ENCODE data around the gene RALGPS2.

Gene RALGPS2

DNA sequence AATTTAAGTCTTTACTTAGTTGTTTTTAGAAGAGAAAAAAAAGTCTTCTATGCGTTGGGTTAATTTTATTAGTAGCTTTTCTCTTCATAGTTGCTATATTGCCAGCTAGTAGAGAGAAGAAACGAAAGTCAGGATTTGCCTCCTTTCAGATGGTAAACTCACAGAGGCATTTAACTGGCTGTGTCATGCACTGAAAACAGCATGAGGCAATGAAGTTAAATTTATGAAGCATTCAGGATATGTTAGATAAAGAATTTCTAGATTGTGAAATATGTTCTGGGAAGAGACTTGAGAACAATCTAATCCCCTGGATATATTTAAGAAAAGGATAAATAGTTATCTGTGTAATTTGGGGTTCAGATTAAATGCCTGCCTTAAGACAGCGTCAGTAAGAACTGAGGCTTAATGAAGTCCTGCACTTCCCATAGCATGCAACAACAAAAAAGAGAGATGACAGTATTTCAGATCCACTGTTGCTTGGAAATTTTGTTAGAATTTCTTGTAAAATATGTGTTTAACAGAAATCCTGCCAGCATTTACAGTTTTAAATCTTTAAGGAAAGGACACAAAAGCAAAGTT, 144.2 kb downstream of the RALGPS2 start:
- DNase-seq = no peak

DNA sequence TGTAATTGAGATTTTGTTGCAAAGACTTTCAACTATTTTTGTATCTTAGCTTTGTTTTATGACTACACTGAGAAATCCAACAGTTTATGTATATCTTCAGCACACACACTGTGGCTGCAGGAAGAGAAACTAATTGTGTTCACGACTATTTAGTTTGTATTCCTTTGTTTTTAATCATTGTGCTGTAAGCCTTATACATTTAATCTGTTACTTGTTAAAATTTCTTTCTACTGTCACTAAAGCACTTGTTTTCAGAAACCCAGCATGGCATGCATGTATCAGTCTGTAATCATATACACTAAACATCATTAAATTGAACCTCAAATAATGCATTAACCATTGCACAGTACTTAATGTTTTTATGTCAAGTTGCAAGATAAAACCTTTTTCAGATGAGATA, 145.2 kb downstream of the RALGPS2 start:
- no peak for DNase-seq

DNA sequence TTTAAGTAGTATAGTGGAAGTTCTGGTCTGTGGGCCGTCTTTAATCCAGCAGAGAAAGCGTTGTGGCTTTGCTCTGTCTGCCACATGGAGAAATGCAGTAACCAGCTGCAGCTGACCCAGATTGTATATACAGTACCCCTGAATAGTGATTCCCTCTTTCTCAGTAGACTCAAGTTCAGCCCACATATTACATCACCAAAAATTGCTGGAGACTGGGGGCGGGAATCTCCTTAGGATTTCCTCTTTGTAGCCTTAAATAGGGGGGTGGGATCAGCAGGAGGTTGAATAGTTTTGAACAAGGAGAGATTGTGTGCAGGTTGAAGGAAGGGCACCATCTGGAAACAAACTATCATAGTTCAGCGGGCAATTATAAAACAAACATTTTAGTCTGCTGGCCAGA, 145.9 kb downstream of the RALGPS2 start, which contains the start of gene ANGPTL1:
TSS of gene ANGPTL1 (minus strand) at position 134 of the 400 bp plus-strand sequence. CDS start 5,301 bp downstream, outside the sequence.
- no peak for DNase-seq

DNA sequence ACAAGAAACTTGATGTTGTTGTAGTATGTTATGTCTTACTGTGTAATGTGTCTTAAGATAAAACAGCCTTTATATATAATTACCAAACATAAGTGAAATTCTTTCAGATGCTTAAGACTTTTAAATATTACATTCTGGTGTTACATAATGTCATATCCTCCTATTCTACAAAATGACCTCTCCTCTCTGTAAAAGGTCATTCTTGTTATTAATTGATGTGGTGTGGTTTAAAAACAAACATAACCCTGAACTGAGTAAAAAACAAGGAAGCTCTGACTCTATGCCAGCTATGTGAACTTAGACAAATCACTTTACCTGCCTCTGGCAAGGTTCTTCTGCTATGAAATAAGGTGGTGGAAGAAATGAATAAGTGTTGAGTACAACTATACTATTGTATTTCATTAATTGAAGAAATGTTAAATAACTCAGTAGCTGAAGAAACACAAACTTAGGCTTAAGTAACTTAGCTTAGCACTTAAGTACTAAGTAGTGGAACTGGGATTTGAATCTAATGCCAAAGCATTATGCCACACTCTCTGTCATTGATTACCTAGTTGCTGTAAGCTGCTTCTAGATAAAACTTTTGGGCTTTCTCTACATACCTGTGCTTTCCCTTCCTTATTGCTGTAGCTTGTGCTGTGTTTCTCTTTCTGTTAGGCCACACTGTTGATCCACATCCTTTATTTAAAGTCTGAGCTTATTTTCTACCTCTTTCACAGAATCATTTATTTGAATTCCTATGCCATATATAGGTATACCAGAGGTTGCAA, 146.7 kb downstream of the RALGPS2 start:
- no peak for DNase-seq

DNA sequence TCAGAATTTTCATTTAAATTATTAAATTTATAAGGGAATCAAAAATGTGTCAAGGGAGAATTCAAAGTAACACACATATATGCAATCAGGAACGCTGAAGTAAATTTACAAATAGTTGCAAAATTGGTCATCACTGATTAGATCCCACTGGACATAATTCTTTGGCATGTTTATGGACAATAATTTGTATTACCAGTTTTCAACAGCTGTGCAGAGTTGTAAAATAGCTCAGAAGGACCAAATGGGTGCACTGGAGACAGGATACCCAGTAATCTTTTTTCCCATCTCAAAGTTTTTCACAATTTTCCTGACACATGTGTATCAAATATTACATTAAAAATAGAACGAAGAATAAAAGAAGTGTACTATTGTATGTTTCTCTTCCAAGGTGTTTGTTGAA, 149.9 kb downstream of the RALGPS2 start:
- no peak for DNase-seq

- no peak for DNase-seq
Measured at GRCh38 chr1:178875936-178876335, 150.9 kb downstream of the RALGPS2 start.

DNA sequence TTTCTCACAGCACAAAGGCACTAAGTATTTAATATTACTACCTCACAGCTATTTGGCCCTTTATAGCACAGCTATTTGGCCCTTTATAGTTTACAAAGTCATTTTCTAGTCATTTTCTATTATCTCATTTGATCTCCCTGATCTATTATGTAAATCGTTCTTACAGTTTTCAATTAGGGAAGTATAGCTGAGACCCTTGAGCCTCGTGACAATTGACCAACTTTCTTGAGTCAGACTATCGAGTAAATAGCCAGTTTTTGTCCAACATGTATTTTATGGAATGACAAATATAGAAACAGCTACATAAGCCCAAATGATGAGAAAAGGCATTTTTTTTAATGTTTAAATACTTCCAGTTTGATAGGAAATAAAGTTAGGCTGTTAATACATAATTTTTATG, 152.9 kb downstream of the RALGPS2 start:
- DNase-seq = no peak

DNA sequence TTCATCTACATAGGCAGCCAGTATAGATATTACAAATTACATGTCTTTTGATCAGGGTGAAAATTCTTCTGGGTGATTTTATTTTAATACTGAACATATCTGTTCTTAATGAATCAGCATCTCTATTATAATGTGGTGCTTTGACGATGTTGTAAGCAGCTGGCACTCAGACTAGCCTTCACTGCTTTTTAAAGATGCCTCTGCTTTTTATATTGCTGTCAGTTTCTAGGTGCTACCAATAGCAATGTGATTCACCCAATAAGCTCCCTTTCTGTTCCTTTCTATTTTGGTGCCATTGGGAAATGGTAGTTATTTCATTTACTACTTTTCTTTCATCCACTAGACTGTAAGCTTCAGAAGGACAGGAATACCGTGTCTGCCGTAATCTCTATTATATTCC, 156.9 kb downstream of the RALGPS2 start:
- DNase-seq = no peak

DNA sequence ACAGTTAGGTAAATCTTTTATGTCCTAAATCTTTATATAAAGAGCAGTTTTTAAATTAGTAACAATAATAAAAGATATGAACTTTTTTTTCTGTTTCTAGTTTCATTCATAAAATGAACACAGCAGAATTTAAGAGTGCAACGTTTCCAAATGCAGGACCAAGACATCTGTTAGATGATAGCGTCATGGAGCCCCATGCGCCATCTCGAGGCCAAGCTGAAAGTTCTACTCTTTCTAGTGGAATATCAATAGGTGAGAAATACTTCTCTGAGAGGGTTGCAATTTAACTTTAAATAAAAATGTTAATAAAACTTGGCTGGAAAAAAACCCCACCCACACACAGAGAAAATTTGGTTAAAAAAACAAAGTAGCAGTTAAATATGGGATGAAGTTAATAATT, 160.8 kb downstream of the RALGPS2 start:
- DNase-seq = no peak

- DNase-seq = no peak
Measured at GRCh38 chr1:178886551-178886950, 161.5 kb downstream of the RALGPS2 start.

- no peak for DNase-seq
Measured at GRCh38 chr1:178895928-178896327, 170.9 kb downstream of the RALGPS2 start.

DNA sequence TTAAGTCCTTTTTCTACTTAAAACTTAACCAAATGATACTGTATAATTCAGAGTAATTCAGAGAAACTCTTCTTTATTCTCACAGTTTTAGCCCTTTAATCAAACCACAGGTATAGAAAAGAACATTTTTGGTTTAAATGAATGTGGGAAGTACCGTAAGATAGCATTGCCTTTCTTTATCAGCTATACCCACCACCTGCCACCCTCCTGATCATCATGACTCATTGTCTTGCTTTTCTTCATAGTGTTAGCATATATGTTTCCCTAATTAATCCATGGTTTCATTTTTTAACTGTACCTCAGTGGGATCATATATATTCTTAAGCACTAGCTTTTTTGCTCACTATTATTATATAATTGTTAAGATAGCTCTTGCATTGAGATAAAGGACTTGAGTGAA, 173.4 kb downstream of the RALGPS2 start:
- no peak for DNase-seq

GRCh38 chr1:178899402-178899801, 174.4 kb downstream of the RALGPS2 start:
- no peak for DNase-seq

DNA sequence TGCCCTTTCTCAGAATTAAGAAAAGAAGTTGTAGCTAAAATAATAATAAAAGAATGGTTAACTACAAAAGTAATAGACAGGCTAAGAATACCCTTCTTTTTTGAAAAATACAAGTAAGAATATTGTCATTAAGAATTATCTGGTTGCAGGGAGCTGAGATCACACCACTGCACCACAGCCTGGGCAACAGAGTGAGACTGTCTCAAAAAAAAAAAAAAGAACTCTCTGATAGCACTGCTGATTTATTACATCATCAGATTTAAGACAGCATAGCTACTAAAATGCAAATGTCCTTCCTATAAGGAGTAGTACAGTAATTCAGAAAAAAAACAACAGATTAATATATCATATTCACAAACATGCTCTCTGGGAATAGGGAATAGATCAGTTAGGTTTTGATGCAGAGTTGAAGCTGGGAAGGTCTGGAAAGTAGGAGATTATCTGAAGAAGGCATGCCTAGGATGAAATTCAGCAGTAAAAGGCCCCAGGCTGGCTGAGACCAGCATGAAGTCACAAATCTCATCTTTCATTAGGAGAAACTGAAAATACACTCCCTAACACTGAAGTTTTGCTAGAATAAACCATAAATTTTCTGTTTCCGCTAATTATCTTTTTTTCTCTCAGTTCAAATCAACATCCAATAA, 176.6 kb downstream of the RALGPS2 start:
- no peak for DNase-seq

DNA sequence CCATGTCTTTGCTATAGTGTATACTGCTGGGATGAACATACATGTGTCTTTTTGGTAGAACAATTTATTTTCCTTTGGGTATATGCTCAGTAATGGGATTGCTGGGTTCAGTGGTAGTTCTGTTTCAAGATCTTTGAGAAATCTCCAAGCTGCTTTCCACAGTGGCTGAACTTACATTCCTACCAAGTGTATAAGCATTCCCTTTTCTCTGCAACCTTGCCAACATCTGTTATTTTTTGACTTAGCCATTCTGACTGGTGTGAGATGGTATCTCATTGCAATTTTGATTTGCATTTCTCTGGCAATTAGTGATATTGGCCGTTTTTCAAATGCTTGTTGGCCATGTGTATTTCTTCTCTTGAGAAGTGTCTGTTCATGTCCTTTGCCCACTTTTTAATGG, 183.3 kb downstream of the RALGPS2 start:
- DNase-seq = no peak

DNA sequence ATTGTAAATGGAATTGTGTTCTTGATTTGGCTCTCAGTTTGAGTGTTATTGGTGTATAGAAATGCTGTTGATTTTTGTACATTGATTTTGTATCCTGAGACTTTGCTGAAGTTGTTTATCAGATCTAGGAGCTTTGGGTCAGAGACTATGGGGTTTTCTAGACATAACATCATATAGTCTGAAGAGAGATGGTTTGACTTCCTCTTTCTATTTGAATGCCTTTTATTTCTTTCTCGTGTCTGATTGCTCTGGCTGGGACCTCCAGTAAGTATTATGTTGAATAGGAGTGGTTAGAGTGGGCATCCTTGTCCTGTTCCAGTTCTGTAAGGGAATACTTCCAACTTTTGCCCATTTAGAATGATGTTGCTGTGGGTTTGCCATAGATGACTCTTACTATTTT, 185.0 kb downstream of the RALGPS2 start:
- no peak for DNase-seq

DNA sequence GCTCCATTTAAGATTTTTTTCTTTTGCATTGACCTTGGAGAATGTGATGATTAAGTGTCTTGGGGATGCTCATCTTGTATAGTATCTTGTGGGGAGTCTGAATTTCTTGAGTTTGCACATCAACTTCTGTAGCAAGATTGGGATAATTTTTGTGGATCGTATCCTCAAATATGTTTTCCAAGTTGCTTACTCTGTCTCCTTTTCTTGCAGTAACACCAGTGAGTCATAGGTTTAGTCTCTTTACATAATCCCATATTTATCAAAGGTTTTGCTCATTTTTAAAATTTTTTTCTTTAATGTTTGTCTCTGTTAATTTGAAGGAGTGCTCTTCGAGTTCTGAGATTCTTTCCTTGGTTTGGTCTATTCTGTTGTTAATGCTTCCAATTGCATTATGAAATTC, 187.6 kb downstream of the RALGPS2 start:
- no peak for DNase-seq

DNA sequence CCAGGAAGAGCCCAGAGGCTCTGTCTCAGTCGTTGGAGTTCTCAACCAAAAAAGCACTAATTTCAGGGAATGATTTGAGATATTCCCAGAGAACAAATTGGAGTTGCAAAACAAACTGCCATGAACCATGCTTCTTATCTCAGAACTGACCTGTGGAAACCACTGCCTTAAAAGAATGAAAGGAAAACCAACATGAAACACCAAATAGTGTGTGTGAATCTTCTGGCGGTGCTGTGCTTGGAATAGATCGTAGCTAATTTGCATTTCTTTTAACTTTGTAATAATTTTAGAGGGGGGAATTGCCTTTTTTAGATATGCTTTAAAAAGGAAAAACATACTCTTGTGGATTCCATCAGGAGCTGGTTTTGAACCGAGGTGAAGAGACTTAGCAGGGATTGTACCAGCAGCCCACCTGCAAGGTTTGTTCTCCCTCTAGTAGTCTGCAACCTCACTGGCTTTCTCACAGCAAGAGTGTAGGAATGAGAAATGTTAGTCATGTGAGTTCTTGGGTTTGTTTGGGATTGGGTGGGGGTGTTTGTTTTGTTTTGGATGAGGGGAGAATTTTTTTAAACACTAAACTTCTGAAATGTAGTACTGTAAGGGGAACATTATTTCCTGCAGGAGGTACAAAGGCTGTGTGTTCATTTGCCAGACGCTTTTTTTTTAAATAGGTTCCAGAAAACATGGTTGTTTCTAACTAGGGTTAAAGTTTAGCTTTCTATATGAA, 191.6 kb downstream of the RALGPS2 start:
- no peak for DNase-seq

- DNase-seq = no peak
Measured at GRCh38 chr1:178918308-178918707, 193.3 kb downstream of the RALGPS2 start.

DNA sequence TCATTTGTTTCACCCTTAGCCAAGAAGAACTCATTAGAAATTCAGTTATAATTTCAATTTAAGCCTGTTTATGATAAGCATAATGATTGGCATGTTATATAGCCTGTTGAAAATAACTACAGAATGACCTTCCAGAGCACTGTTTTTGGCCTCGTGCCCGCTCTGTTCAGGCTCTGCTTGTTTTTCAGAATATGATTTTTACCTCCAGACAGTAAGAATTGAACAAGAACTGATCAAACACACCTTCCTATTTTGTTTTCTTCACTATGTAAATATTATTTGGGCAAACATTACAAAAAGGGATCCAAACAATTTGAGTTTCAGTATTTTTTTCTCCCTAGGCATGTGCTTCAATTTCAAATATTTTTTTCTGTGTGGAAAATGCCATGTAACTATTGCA, 193.9 kb downstream of the RALGPS2 start:
- DNase-seq = no peak

DNA sequence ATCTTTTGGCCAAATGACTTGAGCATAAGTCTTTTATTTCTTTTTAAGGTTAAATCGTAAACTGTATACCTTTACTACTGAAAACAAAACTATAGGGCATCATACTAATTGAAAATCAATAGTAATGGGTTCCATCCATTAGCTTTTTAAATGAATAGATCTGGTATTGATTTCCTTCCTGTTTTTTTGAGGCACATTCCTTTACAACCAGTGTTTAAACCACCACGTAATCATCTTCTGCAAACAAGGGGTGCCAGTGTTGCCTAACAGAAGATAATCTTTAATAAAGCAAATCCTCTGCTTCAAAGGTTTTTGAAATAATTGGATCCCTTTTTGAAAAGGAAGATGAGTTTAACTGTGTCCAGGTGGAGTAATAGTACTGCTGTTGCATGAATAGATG, 194.5 kb downstream of the RALGPS2 start:
- no peak for DNase-seq

DNA sequence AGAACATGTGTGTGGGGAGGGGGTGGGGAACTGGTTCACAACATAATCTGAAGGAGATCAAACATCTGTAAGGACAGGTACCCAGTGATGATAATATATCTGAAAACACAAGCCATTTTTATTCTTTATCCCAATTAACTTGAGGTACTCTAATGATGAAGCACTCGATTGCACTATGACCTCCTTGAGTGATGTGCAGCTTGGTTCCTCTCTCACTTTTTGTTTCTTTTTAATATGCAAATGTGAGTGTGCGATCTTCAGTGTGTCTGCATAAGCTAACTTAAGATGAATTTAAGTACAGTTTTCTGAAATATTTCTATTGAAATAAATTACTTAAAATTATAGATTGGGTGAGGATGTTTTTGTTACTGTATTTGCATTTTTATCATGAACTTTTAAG, 196.5 kb downstream of the RALGPS2 start:
- no peak for DNase-seq

GRCh38 chr1:178923512-178923911, 198.5 kb downstream of the RALGPS2 start:
- DNase-seq = no peak

DNA sequence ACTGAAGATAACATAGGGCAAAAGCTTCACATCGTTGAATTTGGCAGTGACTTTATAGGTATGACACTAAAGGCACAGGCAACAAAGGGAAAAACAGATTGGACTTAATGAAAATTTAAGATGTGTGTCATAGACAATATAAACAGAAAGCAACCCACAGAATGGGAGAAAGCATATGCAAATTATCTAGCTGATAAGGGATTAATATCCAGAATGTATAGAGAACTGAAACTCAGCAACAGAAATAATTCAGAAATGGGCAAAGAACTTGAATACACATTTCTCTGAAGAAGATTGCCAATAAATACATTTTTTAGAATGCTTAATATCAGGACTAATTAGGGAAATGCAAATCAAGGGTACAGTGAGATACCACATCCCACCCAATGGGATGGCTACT, 201.0 kb downstream of the RALGPS2 start:
- no peak for DNase-seq
